Type B pancreatic cell (in vitro differentiated cells): Measurements from ENCODE around the gene SNTG2. TPM values are rescaled to one million over a fixed set of nuclear protein-coding genes. Genes with fewer than 3 reads are reported as not detected.
"Not testable (repeated sequence)": the region's sequence is repeated elsewhere in the genome, so short reads cannot be mapped to it uniquely, and the experiment has no call there.

ENCODE experiments used
- DNase-seq: peaks from one replicate; pipeline ENCODE4 v3.0.0; 2021; ENCODE audit warnings: mixed read lengths; ENCODE audit not compliant: unreplicated experiment; ENCODE audit errors: extremely low spot score
- H3K27ac Mint-ChIP-seq: 2 replicates; pipeline ENCODE4 v1.8.0; 2021; ENCODE audit warnings: mild to moderate bottlenecking, mixed read lengths
- H3K27me3 Mint-ChIP-seq: 2 replicates; pipeline ENCODE4 v1.8.0; 2021; ENCODE audit warnings: mixed read lengths
- H3K36me3 Mint-ChIP-seq: 2 replicates; pipeline ENCODE4 v1.8.0; 2021; ENCODE audit warnings: mixed read lengths
- H3K4me1 Mint-ChIP-seq: one replicate; pipeline ENCODE4 v1.8.0; 2021; ENCODE audit warnings: mixed read lengths; ENCODE audit not compliant: unreplicated experiment
- H3K4me3 Mint-ChIP-seq: 2 replicates; pipeline ENCODE4 v1.8.0; 2021; ENCODE audit warnings: mild to moderate bottlenecking, mixed read lengths
- H3K9me3 Mint-ChIP-seq: 2 replicates; pipeline ENCODE4 v1.8.0; 2021; ENCODE audit warnings: mixed read lengths
- CTCF ChIP-seq: fragments of 200-600 bp; sonication (generic); conservative IDR thresholded peaks from 2 replicates; pipeline ENCODE4 v1.5.0; 2021; ENCODE audit warnings: antibody characterized with exemption, mild to moderate bottlenecking
- total RNA-seq: library from RNA; stranded (reverse); gene quantifications from 2 replicates; pipeline ENCODE4 v1.2.1, GENCODE V29; 2021; ENCODE audit warnings: low replicate concordance

The SNTG2 gene
- total RNA-seq, 1 donor from 2014 or later, result 1.1 TPM

- no peak for DNase-seq
- H3K9me3 Mint-ChIP-seq, result no peaks in the 10 kb centered on the region
- no peak overlapping the region for H3K4me3 Mint-ChIP-seq
- H3K27me3 Mint-ChIP-seq, result peaks cover 10% of the 10 kb centered on the region
- no peaks in the 10 kb centered on the region for H3K36me3 Mint-ChIP-seq
- TF ChIP-seq CTCF, result no peak
- peaks cover 5% of the 10 kb centered on the region for H3K4me1 Mint-ChIP-seq
- no peak overlapping the region for H3K27ac Mint-ChIP-seq
These were observed 44.9 kb upstream of the SNTG2 start for GRCh38 chr2:905833-906140.

GRCh38 chr2:907706-908105 is 42.9 kb upstream of the SNTG2 start:
- Mint-ChIP-seq H3K4me1 (peaks cover 5% of the 10 kb centered on the region), H3K9me3 (no peaks in the 10 kb centered on the region), H3K27me3 (peaks cover 13% of the 10 kb centered on the region), H3K4me3 (no peak overlapping the region), H3K36me3 (no peaks in the 10 kb centered on the region), H3K27ac (no peak overlapping the region)
- no peak for TF ChIP-seq CTCF
- no peak for DNase-seq

GRCh38 chr2:908568-908967 is 42.1 kb upstream of the SNTG2 start:
- Mint-ChIP-seq H3K27ac (no peak overlapping the region), H3K4me3 (no peak overlapping the region), H3K9me3 (no peaks in the 10 kb centered on the region), H3K27me3 (peaks cover 13% of the 10 kb centered on the region), H3K36me3 (no peaks in the 10 kb centered on the region), H3K4me1 (peaks cover 5% of the 10 kb centered on the region)
- DNase-seq, result no peak
- TF ChIP-seq CTCF, result no peak

GRCh38 chr2:909764-910379 is 40.8 kb upstream of the SNTG2 start:
- H3K9me3 Mint-ChIP-seq, H3K36me3 Mint-ChIP-seq, H3K27ac Mint-ChIP-seq, H3K27me3 Mint-ChIP-seq, H3K4me1 Mint-ChIP-seq, DNase-seq, H3K4me3 Mint-ChIP-seq: not testable (repeated sequence)

- no peak for TF ChIP-seq CTCF
- H3K36me3 Mint-ChIP-seq, result no peaks in the 10 kb centered on the region
- no peaks in the 10 kb centered on the region for H3K4me1 Mint-ChIP-seq
- peaks cover 9% of the 10 kb centered on the region for H3K27me3 Mint-ChIP-seq
- no peak for DNase-seq
- H3K4me3 Mint-ChIP-seq, result no peak overlapping the region
- H3K9me3 Mint-ChIP-seq, result no peaks in the 10 kb centered on the region
- no peak overlapping the region for H3K27ac Mint-ChIP-seq
These were observed 40.0 kb upstream of the SNTG2 start for GRCh38 chr2:910698-911097.

GRCh38 chr2:915979-916378 is 34.7 kb upstream of the SNTG2 start:
- Mint-ChIP-seq H3K27me3 (peaks cover 3% of the 10 kb centered on the region), H3K36me3 (no peaks in the 10 kb centered on the region)

More at GRCh38 chr2:915979-916378, 34.7 kb upstream of the SNTG2 start:
- no peak for DNase-seq
- H3K27ac Mint-ChIP-seq, result no peak overlapping the region
- TF ChIP-seq CTCF, result no peak
- H3K4me1 Mint-ChIP-seq, result no peaks in the 10 kb centered on the region
- no peak overlapping the region for H3K4me3 Mint-ChIP-seq
- H3K9me3 Mint-ChIP-seq, result no peaks in the 10 kb centered on the region
